Umbilical cord (tissue), 2 donors: ENCODE data around the gene ZBTB34. TPM values are rescaled to one million over a fixed set of nuclear protein-coding genes. Genes with fewer than 3 reads are reported as not detected.

ENCODE experiments used
- DNase-seq: peaks from one replicate; pipeline ENCODE4 v3.0.0-alpha.2; 2015; ENCODE audit warnings: low spot score
- total RNA-seq: library from RNA; depleted of rRNA; stranded (reverse); fragments of >200 nt; gene quantifications from one replicate; pipeline ENCODE4 v1.2.3, GENCODE V29; 2014; ENCODE audit warnings: low replicate concordance; ENCODE audit not compliant: insufficient read depth

Gene ZBTB34
- total RNA-seq, 1 donor from 2014 or later: 21.4 TPM

DNA sequence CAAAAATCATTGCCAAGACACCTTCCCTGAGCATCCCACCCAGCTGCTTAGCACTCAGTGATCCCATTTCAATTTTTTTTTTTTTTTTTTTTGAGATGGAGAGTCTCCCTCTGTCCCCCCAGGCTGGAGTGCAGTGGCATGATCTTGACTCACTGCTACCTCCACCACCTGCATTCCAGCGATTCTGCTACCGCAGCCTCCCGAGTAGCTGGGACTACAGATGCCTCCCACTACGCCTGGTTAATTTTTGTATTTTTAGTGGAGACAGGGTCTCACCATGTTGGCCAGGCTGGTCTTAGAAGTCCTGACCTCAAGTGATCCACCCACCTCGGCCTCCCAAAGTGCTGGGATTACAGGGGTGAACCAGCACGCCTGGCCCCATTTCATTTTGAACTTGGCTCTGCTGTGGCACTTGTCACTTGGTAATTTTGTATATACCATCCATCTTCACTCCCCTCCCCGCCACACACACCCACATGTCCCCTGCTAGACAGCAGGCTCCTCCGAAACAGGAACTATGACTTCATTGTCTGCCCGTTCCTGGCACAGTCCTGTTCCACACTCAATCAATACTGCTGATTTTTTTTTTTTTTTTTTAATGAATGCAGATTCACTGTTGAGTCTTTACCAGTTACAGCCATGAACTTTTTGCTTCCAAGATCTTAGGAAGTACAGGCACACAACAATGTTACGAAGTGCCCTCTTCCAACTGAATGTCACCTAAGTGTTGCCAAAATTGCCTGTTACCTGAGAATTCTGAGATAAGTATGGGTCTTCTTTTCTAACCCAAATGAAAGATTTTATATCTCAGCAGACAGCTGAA lies 17.3 kb upstream of the ZBTB34 start:
- DNase-seq: no peak

DNA sequence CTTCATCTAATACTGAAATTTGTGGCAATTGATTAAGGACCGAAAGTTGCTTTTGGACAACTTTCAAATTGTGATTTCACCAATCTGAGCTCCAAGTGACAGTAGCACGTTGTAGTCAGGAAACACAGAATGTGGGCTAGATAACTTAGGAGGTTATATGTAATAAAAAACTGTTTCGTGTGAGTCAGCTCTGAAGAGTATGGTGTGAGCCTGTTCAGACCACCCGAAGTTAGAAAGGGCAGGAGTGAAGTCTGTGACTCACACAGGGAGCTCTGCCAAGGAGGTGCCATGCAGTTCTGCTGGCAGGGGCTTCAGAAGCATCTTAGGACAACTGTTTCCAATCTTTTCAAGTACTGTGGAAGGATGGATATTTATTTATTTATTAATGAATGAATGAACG lies 16.4 kb upstream of the ZBTB34 start:
- no peak for DNase-seq

DNA sequence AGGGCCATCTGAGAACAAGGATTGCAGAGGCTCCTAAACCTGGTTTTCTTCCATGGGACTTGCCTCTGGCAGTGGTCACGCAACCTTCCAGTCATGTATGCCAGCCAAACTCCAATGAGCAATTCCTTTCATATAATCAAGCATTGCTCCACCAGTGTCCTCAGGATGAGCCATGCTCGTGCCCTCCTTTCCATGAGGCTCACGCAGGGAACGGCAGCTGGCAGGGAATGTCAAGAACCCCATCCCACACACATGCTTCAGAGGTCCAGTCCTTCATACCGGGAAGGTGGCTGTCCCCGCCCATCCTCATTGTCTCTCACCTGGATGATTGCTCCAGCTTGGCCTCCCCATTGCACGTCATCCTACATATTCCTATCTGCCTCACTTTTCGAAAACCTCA lies 13.4 kb upstream of the ZBTB34 start:
- no peak for DNase-seq

DNA sequence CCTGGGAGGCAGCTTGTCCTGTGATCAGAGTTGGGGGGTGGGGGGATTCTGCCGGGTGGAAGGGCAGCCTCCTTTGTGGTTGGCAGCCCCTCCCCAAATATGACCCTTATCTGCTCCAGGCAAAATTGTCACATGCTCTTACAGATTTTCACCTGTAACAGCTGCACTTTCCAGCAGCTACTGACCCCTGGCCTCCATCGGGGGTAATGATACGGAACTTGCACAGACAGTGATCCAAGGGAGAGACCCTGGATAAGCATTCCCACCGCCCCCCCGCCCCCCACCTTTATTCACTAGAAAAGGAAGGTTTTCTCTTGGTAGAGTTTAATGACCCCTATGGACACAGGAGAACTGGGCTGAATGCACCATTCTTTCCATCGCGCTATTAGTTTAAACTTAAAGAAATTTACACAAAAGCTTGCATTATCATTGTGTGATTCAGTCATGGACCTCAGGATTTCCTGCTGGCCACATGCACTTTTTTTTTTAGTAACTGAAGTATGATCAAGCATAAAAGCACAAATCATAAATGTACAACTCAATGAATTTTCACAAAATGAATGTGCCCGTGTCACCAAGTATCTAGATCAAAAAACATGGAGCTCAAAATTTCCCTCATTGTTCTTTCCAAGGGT lies 10.7 kb upstream of the ZBTB34 start:
- no peak for DNase-seq

DNA sequence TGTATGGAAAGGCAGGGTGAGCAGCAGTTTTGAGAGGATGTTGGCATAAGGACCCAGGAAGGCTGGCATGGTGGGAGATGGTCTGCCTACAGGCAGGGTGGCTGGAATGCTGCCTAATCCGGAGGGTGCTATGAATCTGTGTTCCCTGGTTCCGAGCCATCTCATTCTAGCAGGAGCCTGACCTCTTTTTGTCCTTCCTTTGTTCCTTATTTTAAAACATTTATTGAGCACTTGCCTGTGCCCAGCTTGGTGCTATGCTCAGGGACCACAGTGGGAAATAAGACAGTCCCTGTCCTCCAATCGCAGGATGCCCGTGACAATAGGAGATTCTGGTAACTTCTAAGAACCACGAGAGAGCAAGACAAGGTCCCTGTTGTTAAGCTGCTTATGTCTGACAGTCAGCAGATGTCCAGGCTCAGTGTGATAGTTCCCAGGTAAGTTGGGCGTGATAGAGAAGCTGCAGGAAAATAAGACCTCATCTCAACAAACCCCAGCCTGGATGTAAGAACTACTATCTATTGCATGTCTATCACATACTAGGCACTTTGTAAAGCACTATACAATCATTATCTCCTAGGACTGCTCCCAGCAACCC lies 9.1 kb upstream of the ZBTB34 start:
- DNase-seq: no peak

DNA sequence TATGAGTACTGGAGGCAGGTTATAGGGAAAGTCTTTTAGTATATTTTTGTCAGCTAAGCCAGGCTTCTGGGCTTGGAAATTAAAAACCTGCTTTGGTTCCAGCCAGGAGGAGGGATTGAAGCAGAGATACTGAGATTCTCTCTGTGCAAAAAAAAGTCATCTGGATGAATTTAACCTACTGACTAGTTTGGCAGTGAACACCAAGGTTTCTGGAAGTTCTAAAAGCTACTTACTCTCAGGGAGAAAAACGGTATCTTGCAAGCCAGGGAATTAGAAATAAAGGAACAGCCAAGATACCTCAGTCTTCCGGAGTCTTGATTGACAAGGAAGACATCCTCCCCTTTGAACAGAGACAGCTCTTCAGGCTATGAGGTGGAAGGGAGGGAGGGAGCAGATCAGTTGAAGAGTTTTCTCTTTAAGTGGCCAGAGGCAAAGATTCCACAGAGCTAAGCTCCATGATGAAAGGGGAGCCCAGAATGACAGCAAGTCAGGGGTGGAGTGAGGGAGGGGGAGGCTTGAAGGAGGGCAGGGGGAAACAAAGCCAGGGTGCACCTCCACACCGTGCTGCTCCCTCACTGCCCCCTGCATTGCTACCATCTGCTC lies 8.3 kb upstream of the ZBTB34 start:
- no peak for DNase-seq

DNA sequence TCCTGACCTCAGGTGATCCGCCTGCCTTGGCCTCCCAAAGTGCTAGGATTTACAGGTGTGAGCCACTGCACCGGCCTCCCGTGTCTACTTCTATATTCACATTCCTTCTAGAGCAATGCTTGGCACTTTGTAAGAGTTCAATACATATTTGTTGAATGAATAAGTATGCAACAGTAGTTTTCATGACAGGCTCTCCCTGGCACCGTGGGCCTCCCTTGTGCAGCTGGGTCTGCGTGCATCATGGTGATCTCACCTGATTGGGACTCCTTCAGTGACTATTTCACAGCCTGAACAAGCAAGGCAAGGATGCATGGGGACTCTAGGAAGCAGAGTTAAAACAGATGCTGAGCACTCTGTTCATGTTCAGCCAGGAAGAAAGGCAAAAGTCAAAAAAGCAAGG lies 6.8 kb upstream of the ZBTB34 start:
- no peak for DNase-seq

DNA sequence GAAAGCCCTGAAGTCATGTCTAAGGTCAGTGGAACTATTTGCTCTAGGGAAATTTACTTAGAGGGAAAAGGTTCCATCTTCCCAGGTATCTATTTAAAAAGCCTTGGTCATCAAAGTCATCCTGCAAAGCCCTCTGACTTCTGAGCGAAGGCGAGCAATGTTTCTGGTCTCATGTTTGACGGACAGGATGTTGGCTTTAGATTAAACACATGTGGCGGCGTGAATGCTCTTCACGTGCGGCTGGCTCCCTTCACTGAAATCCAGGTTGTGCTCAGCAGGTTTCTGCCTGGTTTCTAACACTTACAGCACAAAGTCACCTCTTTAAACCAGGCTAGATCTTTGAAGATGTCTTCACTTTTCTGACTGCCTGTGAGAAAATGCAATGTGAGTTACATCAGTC lies 5.7 kb upstream of the ZBTB34 start:
- no peak for DNase-seq

DNA sequence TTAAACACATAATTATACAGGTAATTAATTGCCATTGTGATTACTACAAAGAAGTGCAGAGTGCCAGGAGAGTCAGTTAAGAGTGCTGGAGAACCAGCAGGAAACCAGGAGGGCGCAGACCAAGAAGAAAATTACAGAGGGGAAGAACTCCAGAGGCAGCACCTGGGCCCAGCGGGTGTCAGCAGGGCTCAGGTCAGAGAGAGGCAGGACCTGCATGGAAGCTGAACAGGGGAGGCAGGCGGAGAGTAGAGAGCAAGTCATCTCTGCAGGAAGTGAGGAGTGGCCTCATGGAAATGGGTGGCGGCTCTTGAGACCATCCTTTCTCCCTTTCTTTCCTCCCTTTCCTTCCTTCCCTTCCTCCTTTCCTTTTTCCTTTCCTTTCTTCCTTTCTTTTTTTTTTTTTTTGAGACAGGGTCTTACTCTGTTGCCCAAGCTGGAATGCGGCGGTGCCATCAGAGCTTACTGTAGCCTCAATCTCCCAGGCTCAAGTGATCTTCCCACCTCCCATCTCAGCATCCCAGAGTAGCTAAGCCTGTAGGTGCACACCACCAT lies 4.0 kb upstream of the ZBTB34 start:
- no peak for DNase-seq

DNA sequence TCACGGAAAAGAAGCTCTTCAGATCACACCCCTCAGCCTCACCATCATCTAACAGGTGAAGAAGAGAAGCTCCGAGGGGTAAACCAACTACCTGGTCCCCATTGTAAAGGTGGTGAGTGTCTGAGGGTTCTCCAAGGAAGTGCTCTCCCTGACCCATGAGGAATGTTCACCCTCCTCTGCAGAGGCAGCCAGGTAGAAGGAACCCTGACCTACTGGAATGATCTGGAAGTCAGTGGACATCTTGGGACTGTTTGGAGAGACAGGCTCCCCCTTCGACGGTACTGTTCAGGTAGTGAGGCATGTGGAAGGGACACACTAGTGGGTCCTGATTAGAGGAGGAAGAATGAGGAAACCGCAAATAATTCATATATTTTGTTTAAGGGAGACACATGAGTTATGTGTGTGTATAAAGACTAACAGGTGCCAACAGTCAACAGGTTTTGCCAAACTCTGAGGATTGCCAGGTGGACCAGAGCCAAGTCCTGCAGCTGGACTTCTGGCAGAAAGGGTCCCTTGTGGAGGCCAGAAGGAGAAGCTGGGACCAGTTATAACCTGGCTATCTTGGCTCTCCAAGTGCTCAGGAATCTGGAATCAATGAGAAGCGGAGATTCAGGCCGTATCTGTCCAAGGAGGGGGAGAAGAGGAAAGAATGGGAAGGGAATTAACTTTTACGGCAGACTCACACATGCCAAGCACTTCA lies 3.0 kb upstream of the ZBTB34 start:
- no peak for DNase-seq

DNA sequence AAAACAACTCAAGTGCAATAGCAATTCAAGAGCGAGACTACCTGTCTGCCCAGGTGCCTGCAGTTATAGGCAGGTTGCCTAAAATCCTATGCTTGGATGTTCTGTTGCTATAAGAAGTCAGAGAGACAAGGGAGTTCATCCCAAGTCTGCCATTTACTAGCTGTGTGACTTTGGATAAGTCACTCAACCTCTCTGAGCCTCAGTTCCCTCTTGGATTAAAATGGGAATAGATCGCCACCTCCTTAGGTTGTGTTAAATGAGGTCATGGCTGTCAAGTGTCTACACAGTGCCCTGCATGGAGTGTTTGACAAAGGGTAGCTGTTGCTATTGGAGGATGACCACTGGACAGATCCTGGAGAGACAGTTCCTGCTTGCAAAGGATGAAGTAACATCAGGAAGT lies 1.3 kb upstream of the ZBTB34 start:
- DNase-seq: no peak

DNA sequence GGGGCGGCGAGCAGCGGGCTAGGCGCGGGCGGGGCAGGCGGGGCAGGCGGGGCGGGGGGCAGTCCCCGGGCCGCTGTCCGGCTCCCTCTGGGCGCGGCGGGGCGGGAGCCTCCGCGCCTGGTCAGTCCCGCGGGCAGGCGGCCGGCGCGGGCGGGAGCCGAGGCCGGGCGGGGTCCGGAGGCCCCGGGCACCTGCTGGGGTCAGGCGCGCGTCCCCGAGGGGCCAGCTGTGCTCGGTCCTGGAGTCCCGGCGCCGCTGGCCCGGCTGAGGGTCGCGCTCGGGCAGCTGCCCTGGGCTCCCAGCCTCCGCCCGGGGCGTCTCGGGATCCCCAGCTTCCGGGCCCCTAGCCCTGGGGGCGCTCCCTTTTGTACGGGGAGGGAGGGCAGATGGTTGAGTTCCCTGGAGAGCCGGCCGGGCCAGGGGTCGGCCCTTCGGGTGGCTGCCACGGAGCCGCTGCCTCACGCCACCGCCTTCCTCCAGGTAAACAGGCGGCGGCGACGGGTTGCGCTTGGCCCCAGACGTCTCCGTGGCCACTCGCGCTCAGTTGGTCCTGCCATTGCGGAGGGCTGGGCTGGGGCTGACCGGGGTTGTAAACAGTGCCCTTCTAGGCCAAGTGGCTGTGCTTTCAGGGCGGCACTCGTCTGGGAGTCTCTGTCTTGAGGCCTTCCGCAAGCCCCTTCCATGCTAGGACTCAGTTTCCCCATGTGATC lies 473 bp downstream of the ZBTB34 start:
- peak; percentile 21 for DNase-seq

DNA sequence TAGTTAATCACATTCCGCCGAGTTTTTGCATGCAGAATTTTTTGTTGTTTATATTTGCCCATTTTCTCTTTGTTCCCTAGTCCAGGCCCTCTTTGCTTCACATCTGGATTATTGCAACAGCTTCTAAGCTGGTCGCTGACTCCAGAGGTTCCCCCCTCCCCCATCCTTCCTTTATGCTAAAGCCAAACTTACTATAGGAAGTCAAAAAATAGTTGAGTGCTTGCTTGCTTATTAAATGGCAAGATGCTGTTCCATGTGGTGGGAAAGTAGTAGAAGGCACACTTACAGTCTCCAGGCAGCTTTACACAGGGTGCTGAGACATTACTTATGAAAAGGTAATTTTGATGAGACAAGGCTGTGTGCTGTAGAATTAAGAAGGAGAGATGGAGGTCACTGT lies 1.3 kb downstream of the ZBTB34 start:
- DNase-seq: peak; percentile 70

DNA sequence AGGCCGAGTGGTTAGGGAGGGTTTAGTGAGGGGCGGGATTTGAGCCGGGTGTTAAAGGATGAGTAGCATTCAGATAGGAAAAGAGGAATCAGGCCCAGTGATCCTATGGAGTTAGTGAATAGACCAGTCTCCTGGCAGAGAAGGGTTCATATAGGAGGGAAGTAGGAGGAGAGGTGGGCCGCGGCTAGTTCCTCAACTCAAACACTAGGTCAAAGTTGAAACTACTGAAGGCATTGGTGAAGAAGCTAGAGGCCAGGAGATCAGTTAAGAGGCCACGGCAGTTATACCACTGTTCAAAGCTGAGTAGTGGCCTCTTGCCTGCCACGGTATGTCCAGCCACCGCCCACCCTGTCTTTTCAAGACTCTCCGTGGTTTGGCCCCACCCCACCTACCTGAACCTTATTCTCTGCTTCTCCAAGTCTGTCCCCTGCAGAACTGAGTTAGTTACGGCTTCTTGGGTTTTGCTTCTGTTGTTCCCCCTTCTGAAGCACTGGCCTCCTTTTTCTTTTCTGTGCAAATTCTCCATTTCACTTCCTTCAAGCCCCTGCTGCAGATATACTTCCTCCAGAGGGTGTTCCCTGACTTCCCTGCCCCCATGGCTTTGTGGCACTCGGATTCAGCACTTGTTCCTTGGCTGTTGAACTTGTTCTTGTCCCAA lies 1.8 kb downstream of the ZBTB34 start:
- peak; percentile 38 for DNase-seq

DNA sequence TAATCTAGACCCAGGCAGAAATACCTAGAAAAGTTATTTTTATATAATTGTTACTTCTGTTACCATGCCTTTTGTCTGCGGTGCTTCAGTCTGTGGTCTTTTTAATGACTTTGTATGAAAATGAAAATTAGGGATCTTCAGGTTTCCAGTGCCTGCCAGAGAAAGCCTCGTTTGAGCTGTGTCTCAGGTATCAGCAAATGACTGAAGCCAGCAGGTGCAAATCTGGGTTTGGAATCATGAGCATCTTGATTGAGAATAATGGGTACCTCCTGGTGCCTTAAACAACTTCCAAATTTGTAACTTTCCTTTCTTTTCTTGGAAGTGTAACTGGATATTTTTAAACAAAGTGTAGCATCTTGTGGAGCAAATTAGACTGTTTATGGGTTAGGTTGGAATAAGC lies 4.3 kb downstream of the ZBTB34 start:
- DNase-seq: no peak

DNA sequence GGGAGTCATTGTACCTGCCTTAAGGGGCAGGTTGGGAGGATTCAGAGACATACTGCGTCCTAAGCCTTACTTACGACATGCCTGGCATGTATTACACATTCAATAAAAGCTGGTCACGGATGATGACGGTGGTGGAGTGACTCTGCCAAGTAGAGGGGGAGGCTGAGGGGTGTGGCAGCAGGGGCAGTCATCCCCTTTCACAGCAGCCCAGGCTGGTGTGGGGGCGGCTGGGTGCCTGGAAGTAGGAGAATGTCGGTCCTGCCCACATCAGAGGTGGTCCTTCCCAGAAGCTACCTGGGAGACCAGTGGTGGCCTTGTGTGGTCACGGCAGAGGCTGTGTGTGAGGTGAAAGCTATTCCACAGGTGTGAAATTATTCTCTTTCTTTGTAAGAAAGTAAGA lies 8.9 kb downstream of the ZBTB34 start:
- no peak for DNase-seq

DNA sequence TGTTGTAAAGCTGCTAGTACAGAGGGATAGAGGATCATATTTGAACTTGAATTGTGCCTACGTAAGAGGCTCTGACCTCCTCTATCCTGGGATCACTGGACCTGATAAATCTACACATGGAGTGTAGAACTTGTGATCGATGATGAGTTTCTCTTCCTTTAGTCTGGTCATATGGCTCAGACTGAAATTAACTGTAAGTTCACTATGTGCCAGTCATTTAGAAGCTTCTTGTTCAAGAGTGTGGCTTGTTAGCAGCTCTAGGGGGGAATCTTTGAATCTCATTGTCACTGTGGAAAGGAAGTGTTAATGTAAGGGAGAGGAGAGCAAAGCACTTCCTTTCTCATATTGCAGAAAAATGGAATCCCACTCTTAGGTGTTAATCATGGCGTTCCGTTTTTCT lies 12.1 kb downstream of the ZBTB34 start:
- DNase-seq: no peak

DNA sequence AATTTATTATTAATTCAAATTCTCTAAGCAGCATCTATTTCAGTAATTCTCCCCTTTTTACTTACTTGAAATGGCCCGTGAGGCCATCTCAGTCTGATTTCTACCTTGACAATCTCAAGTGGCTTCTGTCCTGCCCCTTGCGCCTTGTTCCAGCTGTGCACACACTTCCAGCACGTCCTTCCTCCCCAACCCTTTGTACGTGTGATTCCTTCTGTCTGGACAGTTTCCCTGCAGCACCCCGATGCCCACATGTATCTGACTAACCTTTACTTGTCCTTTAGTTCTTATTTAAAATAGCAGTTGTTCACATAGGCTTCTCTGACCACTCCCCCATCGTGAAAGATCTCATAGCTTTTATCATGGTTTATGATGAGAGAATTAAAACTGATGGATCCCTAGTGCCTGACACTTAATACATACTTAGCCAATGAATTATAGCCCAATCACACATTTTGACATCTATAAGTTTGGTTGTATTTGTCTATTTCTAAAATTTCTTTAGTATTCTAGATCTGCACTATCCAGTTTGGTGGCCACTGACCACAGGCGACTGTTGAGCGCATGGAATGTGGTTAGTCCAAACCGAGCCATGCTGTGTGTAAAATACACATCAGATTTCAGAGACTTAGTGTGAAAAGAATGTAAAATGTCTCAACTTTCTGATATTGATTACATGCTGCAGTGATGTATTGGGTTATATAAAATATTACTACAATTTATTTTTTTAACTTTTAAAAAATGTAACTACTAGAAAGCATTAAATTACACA lies 14.3 kb downstream of the ZBTB34 start:
- no peak for DNase-seq

DNA sequence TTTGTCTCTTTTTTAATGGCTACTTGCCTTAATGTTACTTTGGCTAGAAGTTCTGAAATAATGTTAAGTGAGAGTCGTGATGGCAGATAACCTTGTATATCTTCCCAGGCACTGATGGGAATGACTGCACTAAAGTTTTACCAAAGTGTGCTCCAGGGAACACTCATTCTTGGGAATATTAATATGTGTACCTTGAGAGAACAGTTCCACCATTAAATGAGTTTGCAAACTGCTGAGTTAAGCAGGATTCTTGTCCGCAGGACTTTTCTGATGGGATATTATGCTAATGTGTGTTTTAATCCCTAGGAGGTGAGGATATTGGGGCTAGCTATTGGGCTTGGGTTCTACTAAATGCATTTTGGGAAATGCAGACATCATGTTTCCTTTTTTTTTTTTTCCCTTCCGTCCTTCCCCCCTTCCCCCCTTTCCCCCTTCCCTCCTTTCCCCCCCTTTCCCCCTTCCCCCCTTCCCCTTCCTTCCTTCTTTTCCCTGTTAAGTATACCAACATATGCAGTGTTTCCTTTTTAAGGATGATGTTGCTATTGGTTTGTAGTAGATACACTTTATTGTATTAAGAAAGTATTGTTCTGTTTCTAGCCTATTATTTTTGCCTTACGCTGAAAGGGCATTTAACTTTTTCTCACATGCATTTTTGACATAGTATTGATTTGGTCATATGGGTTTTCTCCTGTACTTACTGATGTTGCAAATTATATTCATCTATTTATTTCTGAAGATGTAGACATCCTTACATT lies 15.5 kb downstream of the ZBTB34 start:
- DNase-seq: no peak
